Measurements from ENCODE around the gene BLNK.

DNA sequence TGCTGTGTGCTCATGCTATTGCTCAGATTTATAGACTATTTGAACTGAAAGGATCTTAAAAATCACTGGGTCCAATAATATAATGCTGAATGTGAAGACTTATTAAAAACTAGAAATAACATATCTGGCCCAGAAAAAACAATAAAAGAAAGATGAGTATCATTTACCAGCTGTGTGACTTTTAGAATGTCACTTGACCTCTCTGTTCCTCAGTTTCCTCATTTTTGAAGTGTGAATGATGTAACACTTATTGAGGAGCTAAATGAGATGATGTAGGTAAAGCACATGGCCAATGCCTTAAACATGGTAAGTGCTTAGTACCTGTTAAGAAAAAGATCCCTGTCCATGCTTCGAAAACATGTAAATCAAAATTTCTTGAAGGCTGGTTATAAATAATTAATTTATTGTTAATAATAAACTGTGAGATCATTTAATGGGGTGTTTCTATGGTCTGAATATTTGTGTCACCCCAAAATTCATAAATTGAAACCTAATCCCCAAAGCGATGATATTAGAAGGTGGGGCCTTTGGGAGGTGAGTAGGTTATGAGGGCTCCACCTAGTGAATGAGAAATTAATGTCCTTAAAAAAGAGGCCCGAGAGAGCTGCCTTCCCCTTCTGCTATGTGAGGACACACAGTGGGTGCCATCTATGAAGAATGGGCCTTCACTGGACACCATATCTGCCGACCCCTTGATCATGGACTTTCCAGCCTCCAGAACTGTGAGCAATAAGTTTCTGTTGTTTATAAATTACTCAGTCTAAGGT lies 45.9 kb upstream of the BLNK start:
- TF ChIP-seq YY1 (IDR thresholded peaks at IDR 0.05; ENCODE audit: insufficient read depth, insufficient read length), result no peak
- no peak for TF ChIP-seq ZNF274 (IDR thresholded peaks at IDR 0.05; ENCODE audit: low read depth, low read length)

Data from NT2/D1 (cell line).